DMS 273 (cell line): ENCODE data around the gene CMTM1.

ENCODE experiments used
- DNase-seq: peaks from one replicate; lab custom pipeline; 2025; ENCODE audit not compliant: unreplicated experiment; lab: John Stamatoyannopoulos, UW

The CMTM1 gene

GRCh38 chr16:66566051-66566901 is at the start of gene CMTM1:
CMTM1 (plus strand) TSS chr16:66566439; CDS start chr16:66566514, 75 bp downstream.
- DNase-seq = no peak

- no peak for DNase-seq
Observed at GRCh38 chr16:66516509-66516807, 49.8 kb upstream of the CMTM1 start.

GRCh38 chr16:66516808-66517585 is 49.2 kb upstream of the CMTM1 start:
- peak; percentile 88 for DNase-seq

GRCh38 chr16:66517586-66518263 is 48.5 kb upstream of the CMTM1 start:
- no peak for DNase-seq

GRCh38 chr16:66519482-66520373 is 46.5 kb upstream of the CMTM1 start:
- no peak for DNase-seq

- DNase-seq = no peak
Observed at GRCh38 chr16:66520406-66521170, 45.7 kb upstream of the CMTM1 start.

- no peak for DNase-seq
Observed at GRCh38 chr16:66521252-66521713, 45.0 kb upstream of the CMTM1 start.

- DNase-seq = no peak
Observed at GRCh38 chr16:66521951-66522771, 44.1 kb upstream of the CMTM1 start.

GRCh38 chr16:66522816-66523590 is 43.2 kb upstream of the CMTM1 start:
- DNase-seq = no peak

- DNase-seq = no peak
Observed at GRCh38 chr16:66523861-66524354, 42.3 kb upstream of the CMTM1 start.

- no peak for DNase-seq
Observed at GRCh38 chr16:66524601-66525164, 41.6 kb upstream of the CMTM1 start.

GRCh38 chr16:66525396-66526180 is 40.7 kb upstream of the CMTM1 start:
- DNase-seq = no peak

GRCh38 chr16:66528294-66528693 is 37.9 kb upstream of the CMTM1 start:
- no peak for DNase-seq

GRCh38 chr16:66529475-66529874 is 36.8 kb upstream of the CMTM1 start:
- no peak for DNase-seq

GRCh38 chr16:66534376-66534799 is 31.9 kb upstream of the CMTM1 start:
- no peak for DNase-seq

- DNase-seq = no peak
Observed at GRCh38 chr16:66536525-66536924, 29.7 kb upstream of the CMTM1 start.

GRCh38 chr16:66537236-66537635 is 29.0 kb upstream of the CMTM1 start:
- no peak for DNase-seq
